ENCODE results near the gene CCDC196.

The CCDC196 gene

DNA sequence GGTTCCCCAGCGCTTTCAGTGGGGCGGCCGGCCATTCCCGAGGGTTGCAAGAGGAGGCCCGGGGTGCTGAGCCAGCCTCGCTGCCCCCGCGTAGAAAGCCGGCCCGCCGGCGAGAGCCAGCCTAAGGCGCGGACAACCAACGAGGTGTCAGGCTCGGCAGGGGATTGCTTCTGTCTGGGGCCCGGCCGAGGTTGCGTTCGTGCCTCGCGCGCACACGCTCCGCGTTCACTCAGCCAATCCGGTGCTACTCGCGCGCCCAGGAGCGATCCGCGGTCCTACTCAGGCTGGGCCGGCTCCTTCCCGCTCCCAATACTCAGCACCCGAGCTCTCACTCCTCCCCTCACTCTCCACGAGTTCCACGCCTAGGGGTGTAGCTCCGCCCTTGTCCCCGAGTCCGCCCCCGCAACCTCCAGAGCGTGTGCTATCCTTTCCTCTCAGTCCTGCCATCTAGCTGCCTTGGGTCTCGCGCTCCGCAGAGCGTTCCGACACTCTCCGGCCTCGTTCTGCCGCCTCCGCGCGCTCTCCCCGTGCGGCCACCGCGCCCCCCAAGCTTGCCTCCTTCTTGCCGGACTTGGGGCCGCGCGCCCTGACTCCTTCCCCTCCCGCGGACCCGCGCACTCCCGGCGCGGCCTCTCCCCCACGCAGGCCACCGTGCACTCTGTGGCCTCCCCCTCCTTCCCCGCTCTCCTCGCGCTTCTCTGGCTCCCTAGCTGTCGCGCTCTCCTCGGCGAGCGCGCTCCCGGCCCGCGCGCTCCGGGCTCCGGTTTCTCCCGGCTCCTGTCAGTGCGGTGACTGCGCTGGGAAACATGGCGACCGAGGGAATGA lies 21.8 kb downstream of the CCDC196 start, which contains the start of gene GPHN (continued):
- TF ChIP-seq, protein P1, sequence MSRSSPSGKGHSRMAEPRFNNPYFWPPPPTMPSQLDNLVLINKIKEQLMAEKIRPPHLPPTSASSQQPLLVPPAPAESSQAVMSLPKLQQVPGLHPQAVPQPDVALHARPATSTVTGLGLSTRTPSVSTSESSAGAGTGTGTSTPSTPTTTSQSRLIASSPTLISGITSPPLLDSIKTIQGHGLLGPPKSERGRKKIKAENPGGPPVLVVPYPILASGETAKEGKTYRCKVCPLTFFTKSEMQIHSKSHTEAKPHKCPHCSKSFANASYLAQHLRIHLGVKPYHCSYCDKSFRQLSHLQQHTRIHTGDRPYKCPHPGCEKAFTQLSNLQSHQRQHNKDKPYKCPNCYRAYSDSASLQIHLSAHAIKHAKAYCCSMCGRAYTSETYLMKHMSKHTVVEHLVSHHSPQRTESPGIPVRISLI (tag by site-specific recombination; IDR thresholded peaks at IDR 0.05), result no peak
- TF ChIP-seq ZNF629 (tag by site-specific recombination; IDR thresholded peaks at IDR 0.05) (peak; percentile 60), ZNF654 (tag by site-specific recombination; IDR thresholded peaks at IDR 0.05; ENCODE audit: low read depth) (no peak), HOXD13 (CRISPR knock-in tag; IDR thresholded peaks at IDR 0.05; ENCODE audit: borderline replicate concordance) (no peak), EGR2 (tag by site-specific recombination; IDR thresholded peaks at IDR 0.05; ENCODE audit: low read depth) (peak; percentile 79), ZNF791 (tag by site-specific recombination; IDR thresholded peaks at IDR 0.05) (no peak), ZNF132 (tag by site-specific recombination; IDR thresholded peaks at IDR 0.05; ENCODE audit: borderline replicate concordance) (no peak), ZSCAN23 (tag by site-specific recombination; IDR thresholded peaks at IDR 0.05) (0 out of 2 replicates have a peak, but pooled peaks have one; percentile 35), ZNF292 (tag by site-specific recombination; IDR thresholded peaks at IDR 0.05; ENCODE audit: borderline replicate concordance, low read depth) (no peak), ZFHX2 (tag by site-specific recombination; conservative IDR thresholded peaks at IDR 0.05) (peak; percentile 93), ZBTB17 (tag by site-specific recombination; IDR thresholded peaks at IDR 0.05) (peak; percentile 99), ZNF530 (tag by site-specific recombination; IDR thresholded peaks at IDR 0.05; ENCODE audit: low read depth) (no peak), ZNF549 (tag by site-specific recombination; IDR thresholded peaks at IDR 0.05) (no peak), ZFP3 (tag by site-specific recombination; IDR thresholded peaks at IDR 0.05; ENCODE audit: low read depth) (no peak), ZNF660 (tag by site-specific recombination; IDR thresholded peaks at IDR 0.05) (peak; percentile 8; the same call in 1 of the 2 replicates), ZEB2 (tag by site-specific recombination; IDR thresholded peaks at IDR 0.05) (peak; percentile 92), GLIS2 (tag by site-specific recombination; IDR thresholded peaks at IDR 0.05) (peak; percentile 97), ZBTB7A (tag by site-specific recombination; IDR thresholded peaks at IDR 0.05; ENCODE audit: low read depth) (0 out of 2 replicates have a peak, but pooled peaks have one; percentile 79), ZNF214 (tag by site-specific recombination; IDR thresholded peaks at IDR 0.05; ENCODE audit: borderline replicate concordance) (no peak), ZNF501 (tag by site-specific recombination; IDR thresholded peaks at IDR 0.05) (peak; percentile 90)
- TF ChIP-seq, protein P2, sequence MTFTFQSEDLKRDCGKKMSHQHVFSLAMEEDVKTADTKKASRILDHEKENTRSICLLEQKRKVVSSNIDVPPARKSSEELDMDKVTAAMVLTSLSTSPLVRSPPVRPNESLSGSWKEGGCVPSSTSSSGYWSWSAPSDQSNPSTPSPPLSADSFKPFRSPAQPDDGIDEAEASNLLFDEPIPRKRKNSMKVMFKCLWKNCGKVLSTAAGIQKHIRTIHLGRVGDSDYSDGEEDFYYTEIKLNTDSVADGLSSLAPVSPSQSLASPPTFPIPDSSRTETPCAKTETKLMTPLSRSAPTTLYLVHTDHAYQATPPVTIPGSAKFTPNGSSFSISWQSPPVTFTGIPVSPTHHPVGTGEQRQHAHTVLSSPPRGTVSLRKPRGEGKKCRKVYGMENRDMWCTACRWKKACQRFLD (tag by site-specific recombination; IDR thresholded peaks at IDR 0.05), result no peak
- TF ChIP-seq, protein P3, sequence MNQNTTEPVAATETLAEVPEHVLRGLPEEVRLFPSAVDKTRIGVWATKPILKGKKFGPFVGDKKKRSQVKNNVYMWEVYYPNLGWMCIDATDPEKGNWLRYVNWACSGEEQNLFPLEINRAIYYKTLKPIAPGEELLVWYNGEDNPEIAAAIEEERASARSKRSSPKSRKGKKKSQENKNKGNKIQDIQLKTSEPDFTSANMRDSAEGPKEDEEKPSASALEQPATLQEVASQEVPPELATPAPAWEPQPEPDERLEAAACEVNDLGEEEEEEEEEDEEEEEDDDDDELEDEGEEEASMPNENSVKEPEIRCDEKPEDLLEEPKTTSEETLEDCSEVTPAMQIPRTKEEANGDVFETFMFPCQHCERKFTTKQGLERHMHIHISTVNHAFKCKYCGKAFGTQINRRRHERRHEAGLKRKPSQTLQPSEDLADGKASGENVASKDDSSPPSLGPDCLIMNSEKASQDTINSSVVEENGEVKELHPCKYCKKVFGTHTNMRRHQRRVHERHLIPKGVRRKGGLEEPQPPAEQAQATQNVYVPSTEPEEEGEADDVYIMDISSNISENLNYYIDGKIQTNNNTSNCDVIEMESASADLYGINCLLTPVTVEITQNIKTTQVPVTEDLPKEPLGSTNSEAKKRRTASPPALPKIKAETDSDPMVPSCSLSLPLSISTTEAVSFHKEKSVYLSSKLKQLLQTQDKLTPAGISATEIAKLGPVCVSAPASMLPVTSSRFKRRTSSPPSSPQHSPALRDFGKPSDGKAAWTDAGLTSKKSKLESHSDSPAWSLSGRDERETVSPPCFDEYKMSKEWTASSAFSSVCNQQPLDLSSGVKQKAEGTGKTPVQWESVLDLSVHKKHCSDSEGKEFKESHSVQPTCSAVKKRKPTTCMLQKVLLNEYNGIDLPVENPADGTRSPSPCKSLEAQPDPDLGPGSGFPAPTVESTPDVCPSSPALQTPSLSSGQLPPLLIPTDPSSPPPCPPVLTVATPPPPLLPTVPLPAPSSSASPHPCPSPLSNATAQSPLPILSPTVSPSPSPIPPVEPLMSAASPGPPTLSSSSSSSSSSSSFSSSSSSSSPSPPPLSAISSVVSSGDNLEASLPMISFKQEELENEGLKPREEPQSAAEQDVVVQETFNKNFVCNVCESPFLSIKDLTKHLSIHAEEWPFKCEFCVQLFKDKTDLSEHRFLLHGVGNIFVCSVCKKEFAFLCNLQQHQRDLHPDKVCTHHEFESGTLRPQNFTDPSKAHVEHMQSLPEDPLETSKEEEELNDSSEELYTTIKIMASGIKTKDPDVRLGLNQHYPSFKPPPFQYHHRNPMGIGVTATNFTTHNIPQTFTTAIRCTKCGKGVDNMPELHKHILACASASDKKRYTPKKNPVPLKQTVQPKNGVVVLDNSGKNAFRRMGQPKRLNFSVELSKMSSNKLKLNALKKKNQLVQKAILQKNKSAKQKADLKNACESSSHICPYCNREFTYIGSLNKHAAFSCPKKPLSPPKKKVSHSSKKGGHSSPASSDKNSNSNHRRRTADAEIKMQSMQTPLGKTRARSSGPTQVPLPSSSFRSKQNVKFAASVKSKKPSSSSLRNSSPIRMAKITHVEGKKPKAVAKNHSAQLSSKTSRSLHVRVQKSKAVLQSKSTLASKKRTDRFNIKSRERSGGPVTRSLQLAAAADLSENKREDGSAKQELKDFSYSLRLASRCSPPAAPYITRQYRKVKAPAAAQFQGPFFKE (tag by site-specific recombination; IDR thresholded peaks at IDR 0.05; ENCODE audit: borderline replicate concordance), result no peak
- TF ChIP-seq, protein P4, sequence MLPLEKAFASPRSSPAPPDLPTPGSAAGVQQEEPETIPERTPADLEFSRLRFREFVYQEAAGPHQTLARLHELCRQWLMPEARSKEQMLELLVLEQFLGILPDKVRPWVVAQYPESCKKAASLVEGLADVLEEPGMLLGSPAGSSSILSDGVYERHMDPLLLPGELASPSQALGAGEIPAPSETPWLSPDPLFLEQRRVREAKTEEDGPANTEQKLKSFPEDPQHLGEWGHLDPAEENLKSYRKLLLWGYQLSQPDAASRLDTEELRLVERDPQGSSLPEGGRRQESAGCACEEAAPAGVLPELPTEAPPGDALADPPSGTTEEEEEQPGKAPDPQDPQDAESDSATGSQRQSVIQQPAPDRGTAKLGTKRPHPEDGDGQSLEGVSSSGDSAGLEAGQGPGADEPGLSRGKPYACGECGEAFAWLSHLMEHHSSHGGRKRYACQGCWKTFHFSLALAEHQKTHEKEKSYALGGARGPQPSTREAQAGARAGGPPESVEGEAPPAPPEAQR (tag by site-specific recombination; IDR thresholded peaks at IDR 0.05), result no peak
- TF ChIP-seq, protein P5, sequence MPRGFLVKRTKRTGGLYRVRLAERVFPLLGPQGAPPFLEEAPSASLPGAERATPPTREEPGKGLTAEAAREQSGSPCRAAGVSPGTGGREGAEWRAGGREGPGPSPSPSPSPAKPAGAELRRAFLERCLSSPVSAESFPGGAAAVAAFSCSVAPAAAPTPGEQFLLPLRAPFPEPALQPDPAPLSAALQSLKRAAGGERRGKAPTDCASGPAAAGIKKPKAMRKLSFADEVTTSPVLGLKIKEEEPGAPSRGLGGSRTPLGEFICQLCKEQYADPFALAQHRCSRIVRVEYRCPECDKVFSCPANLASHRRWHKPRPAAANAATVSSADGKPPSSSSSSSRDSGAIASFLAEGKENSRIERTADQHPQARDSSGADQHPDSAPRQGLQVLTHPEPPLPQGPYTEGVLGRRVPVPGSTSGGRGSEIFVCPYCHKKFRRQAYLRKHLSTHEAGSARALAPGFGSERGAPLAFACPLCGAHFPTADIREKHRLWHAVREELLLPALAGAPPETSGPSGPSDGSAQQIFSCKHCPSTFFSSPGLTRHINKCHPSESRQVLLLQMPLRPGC (tag by site-specific recombination; IDR thresholded peaks at IDR 0.05), result peak; percentile 91; the same call in 1 of the 2 replicates
- TF ChIP-seq, protein P6, sequence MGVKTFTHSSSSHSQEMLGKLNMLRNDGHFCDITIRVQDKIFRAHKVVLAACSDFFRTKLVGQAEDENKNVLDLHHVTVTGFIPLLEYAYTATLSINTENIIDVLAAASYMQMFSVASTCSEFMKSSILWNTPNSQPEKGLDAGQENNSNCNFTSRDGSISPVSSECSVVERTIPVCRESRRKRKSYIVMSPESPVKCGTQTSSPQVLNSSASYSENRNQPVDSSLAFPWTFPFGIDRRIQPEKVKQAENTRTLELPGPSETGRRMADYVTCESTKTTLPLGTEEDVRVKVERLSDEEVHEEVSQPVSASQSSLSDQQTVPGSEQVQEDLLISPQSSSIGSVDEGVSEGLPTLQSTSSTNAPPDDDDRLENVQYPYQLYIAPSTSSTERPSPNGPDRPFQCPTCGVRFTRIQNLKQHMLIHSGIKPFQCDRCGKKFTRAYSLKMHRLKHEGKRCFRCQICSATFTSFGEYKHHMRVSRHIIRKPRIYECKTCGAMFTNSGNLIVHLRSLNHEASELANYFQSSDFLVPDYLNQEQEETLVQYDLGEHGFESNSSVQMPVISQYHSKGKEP (tag by site-specific recombination; IDR thresholded peaks at IDR 0.05), result peak; percentile 9; the same call in 1 of the 2 replicates
